HEK293 (cell line): ENCODE measurements around the gene P4HA3.

Experiments used
- GLIS1 ChIP-seq: fragments of 450-650 bp; formaldehyde crosslinking; IDR thresholded peaks from 2 replicates; pipeline ENCODE4 v1.5.1; 2016; ENCODE audit warnings: missing biosample characterization, missing genetic modification characterization
- HOXD13 ChIP-seq: sonication (generic); formaldehyde crosslinking; IDR thresholded peaks from 2 replicates; pipeline ENCODE4 v1.8.0; 2022; ENCODE audit warnings: missing genetic modification reagents, borderline replicate concordance
- KLF8 ChIP-seq: fragments of 450-650 bp; formaldehyde crosslinking; IDR thresholded peaks from 2 replicates; pipeline ENCODE4 v1.5.1; 2016; ENCODE audit warnings: missing biosample characterization, missing genetic modification characterization
- PRDM10 ChIP-seq: fragments of 450-650 bp; formaldehyde crosslinking; IDR thresholded peaks from 2 replicates; pipeline ENCODE4 v1.5.1; 2016; ENCODE audit warnings: missing biosample characterization, missing genetic modification characterization
- RBAK ChIP-seq: fragments of 450-650 bp; formaldehyde crosslinking; IDR thresholded peaks from 2 replicates; pipeline ENCODE4 v1.5.1; 2016; ENCODE audit warnings: missing biosample characterization, missing genetic modification characterization
- REST ChIP-seq: fragments of 450-650 bp; formaldehyde crosslinking; IDR thresholded peaks from 2 replicates; pipeline ENCODE4 v1.5.1; 2016; ENCODE audit warnings: missing biosample characterization, missing genetic modification characterization
- WT1 ChIP-seq: fragments of 450-650 bp; formaldehyde crosslinking; IDR thresholded peaks from 2 replicates; pipeline ENCODE4 v1.5.1; 2016; ENCODE audit warnings: missing biosample characterization, missing genetic modification characterization
- ZFP3 ChIP-seq: fragments of 450-650 bp; formaldehyde crosslinking; IDR thresholded peaks from 2 replicates; pipeline ENCODE4 v1.5.1; 2016; ENCODE audit warnings: low read depth, missing biosample characterization, missing genetic modification characterization
- ZNF239 ChIP-seq: fragments of 450-650 bp; formaldehyde crosslinking; IDR thresholded peaks from 2 replicates; pipeline ENCODE4 v1.5.1; 2016; ENCODE audit warnings: missing biosample characterization, missing genetic modification characterization
- ZNF510 ChIP-seq: fragments of 450-650 bp; formaldehyde crosslinking; IDR thresholded peaks from 2 replicates; pipeline ENCODE4 v1.5.1; 2018; ENCODE audit warnings: mild to moderate bottlenecking, missing genetic modification characterization, missing biosample characterization; ENCODE audit not compliant: insufficient replicate concordance
- ZNF521 ChIP-seq: fragments of 450-650 bp; formaldehyde crosslinking; IDR thresholded peaks from 2 replicates; pipeline ENCODE4 v1.5.1; 2017; ENCODE audit warnings: missing biosample characterization, mild to moderate bottlenecking, missing genetic modification characterization
- ZNF654 ChIP-seq: fragments of 450-650 bp; formaldehyde crosslinking; IDR thresholded peaks from 2 replicates; pipeline ENCODE4 v1.5.1; 2016; ENCODE audit warnings: low read depth, missing biosample characterization, missing genetic modification characterization
- TF ChIP-seq, protein P1 (sequence below): fragments of 450-650 bp; formaldehyde crosslinking; IDR thresholded peaks from 2 replicates; pipeline ENCODE4 v1.5.1; 2016; ENCODE audit warnings: missing biosample characterization, missing genetic modification characterization
- TF ChIP-seq, protein P2 (sequence below): fragments of 450-650 bp; formaldehyde crosslinking; optimal IDR thresholded peaks from 2 replicates; pipeline ENCODE3; 2016; ENCODE audit warnings: missing biosample characterization, mild to moderate bottlenecking, missing genetic modification characterization

- TF ChIP-seq, protein P1, sequence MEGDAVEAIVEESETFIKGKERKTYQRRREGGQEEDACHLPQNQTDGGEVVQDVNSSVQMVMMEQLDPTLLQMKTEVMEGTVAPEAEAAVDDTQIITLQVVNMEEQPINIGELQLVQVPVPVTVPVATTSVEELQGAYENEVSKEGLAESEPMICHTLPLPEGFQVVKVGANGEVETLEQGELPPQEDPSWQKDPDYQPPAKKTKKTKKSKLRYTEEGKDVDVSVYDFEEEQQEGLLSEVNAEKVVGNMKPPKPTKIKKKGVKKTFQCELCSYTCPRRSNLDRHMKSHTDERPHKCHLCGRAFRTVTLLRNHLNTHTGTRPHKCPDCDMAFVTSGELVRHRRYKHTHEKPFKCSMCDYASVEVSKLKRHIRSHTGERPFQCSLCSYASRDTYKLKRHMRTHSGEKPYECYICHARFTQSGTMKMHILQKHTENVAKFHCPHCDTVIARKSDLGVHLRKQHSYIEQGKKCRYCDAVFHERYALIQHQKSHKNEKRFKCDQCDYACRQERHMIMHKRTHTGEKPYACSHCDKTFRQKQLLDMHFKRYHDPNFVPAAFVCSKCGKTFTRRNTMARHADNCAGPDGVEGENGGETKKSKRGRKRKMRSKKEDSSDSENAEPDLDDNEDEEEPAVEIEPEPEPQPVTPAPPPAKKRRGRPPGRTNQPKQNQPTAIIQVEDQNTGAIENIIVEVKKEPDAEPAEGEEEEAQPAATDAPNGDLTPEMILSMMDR (tag by site-specific recombination) = no peak
- no peak for TF ChIP-seq ZNF510
- no peak for TF ChIP-seq HOXD13
- no peak for TF ChIP-seq ZNF521
- no peak for TF ChIP-seq KLF8 (tag by site-specific recombination)
- TF ChIP-seq ZFP3 = no peak
- TF ChIP-seq, protein P2, sequence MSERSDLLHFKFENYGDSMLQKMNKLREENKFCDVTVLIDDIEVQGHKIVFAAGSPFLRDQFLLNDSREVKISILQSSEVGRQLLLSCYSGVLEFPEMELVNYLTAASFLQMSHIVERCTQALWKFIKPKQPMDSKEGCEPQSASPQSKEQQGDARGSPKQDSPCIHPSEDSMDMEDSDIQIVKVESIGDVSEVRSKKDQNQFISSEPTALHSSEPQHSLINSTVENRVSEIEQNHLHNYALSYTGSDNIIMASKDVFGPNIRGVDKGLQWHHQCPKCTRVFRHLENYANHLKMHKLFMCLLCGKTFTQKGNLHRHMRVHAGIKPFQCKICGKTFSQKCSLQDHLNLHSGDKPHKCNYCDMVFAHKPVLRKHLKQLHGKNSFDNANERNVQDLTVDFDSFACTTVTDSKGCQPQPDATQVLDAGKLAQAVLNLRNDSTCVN (tag by site-specific recombination) = no peak
- no peak for TF ChIP-seq GLIS1 (tag by site-specific recombination)
- TF ChIP-seq REST = no peak
- no peak for TF ChIP-seq PRDM10 (tag by site-specific recombination)
- no peak for TF ChIP-seq WT1
- TF ChIP-seq ZNF654 = no peak
- no peak for TF ChIP-seq ZNF239 (tag by site-specific recombination)
- no peak for TF ChIP-seq RBAK
These were observed 77.8 kb downstream of the P4HA3 start for GRCh38 chr11:74233683-74234082.
